ENCODE data around the gene SLA2. TPM values are rescaled to one million over a fixed set of nuclear protein-coding genes. Genes with fewer than 3 reads are reported as not detected.

The SLA2 gene
- total RNA-seq, 1 donor: not detected

- DNase-seq (ENCODE audit: low read depth): no peak
- H3K4me3 ChIP-seq (ENCODE audit: low read depth, low read length): no peak overlapping the region
- no peak for TF ChIP-seq CTCF (IDR thresholded peaks at IDR 0.05; ENCODE audit: insufficient read depth, low read depth, low read length)
These were observed 1.5 kb upstream of the SLA2 start for GRCh38 chr20:36647196-36648121.

GRCh38 chr20:36646678-36647077, 682 bp upstream of the SLA2 start:
- DNase-seq (ENCODE audit: low read depth): no peak
- H3K4me3 ChIP-seq (ENCODE audit: low read depth, low read length): no peak overlapping the region
- no peak for TF ChIP-seq CTCF (IDR thresholded peaks at IDR 0.05; ENCODE audit: insufficient read depth, low read depth, low read length)

GRCh38 chr20:36645353-36645752, 643 bp downstream of the SLA2 start:
- TF ChIP-seq CTCF (IDR thresholded peaks at IDR 0.05; ENCODE audit: insufficient read depth, low read depth, low read length): no peak
- no peak for DNase-seq (ENCODE audit: low read depth)
- H3K4me3 ChIP-seq (ENCODE audit: low read depth, low read length): no peak overlapping the region

- DNase-seq (ENCODE audit: low read depth): no peak
- TF ChIP-seq CTCF (IDR thresholded peaks at IDR 0.05; ENCODE audit: insufficient read depth, low read depth, low read length): no peak
- H3K4me3 ChIP-seq (ENCODE audit: low read depth, low read length): no peak overlapping the region
These were observed 1.3 kb downstream of the SLA2 start for GRCh38 chr20:36644706-36645095.

GRCh38 chr20:36644032-36644705, 1.8 kb downstream of the SLA2 start:
- no peak for TF ChIP-seq CTCF (IDR thresholded peaks at IDR 0.05; ENCODE audit: insufficient read depth, low read depth, low read length)
- no peak for DNase-seq (ENCODE audit: low read depth)
- H3K4me3 ChIP-seq (ENCODE audit: low read depth, low read length): no peak overlapping the region

GRCh38 chr20:36642136-36642535, 3.9 kb downstream of the SLA2 start:
- no peak for DNase-seq (ENCODE audit: low read depth)
- no peak for TF ChIP-seq CTCF (IDR thresholded peaks at IDR 0.05; ENCODE audit: insufficient read depth, low read depth, low read length)
- no peak overlapping the region for H3K4me3 ChIP-seq (ENCODE audit: low read depth, low read length)
